Chondrocyte (in vitro differentiated cells): ENCODE data around the gene STAU1. TPM values are rescaled to one million over a fixed set of nuclear protein-coding genes. Genes with fewer than 3 reads are reported as not detected.
"Not testable (repeated sequence)": the region's sequence is repeated elsewhere in the genome, so short reads cannot be mapped to it uniquely, and the experiment has no call there.

Experiments
- DNase-seq: peaks from one replicate; pipeline ENCODE4 v3.0.0; 2021; ENCODE audit warnings: mixed read lengths, low spot score
- H3K27ac Mint-ChIP-seq: one replicate; pipeline ENCODE4 v1.8.0; 2021; ENCODE audit warnings: mild to moderate bottlenecking, moderate library complexity, mixed read lengths; ENCODE audit not compliant: unreplicated experiment
- H3K27me3 Mint-ChIP-seq: 2 replicates; pipeline ENCODE4 v1.8.0; 2021; ENCODE audit warnings: low read depth, mixed read lengths
- H3K36me3 Mint-ChIP-seq: 2 replicates; pipeline ENCODE4 v1.8.0; 2021; ENCODE audit warnings: low read depth, mixed read lengths
- H3K4me1 Mint-ChIP-seq: 2 replicates; pipeline ENCODE4 v1.8.0; 2021; ENCODE audit warnings: low read depth, mild to moderate bottlenecking, mixed read lengths
- H3K4me3 Mint-ChIP-seq: one replicate; pipeline ENCODE4 v1.8.0; 2021; ENCODE audit warnings: mild to moderate bottlenecking, moderate library complexity, mixed read lengths; ENCODE audit not compliant: unreplicated experiment
- H3K9me3 Mint-ChIP-seq: 2 replicates; pipeline ENCODE4 v1.8.0; 2021; ENCODE audit warnings: low read depth, mixed read lengths
- CTCF ChIP-seq: fragments of 200-600 bp; sonication (generic); IDR thresholded peaks from 2 replicates; pipeline ENCODE4 v1.5.0; 2021; ENCODE audit warnings: antibody characterized with exemption, mild to moderate bottlenecking, moderate library complexity
- total RNA-seq: library from RNA; stranded (reverse); gene quantifications from 3 replicates; pipeline ENCODE4 v1.2.1, GENCODE V29; 2021

The STAU1 gene
- total RNA-seq, 1 donor from 2014 or later = 77.2 TPM

- H3K27ac Mint-ChIP-seq = no peak overlapping the region
- no peaks in the 10 kb centered on the region for H3K4me1 Mint-ChIP-seq
- TF ChIP-seq CTCF = no peak
- peaks cover 6% of the 10 kb centered on the region for H3K9me3 Mint-ChIP-seq
- peak; percentile 10 for DNase-seq
- no peak overlapping the region for H3K4me3 Mint-ChIP-seq
- H3K27me3 Mint-ChIP-seq = no peaks in the 10 kb centered on the region
- H3K36me3 Mint-ChIP-seq = no peaks in the 10 kb centered on the region
Measured at GRCh38 chr20:49203746-49204145, 15.6 kb upstream of the STAU1 start.

- H3K36me3 Mint-ChIP-seq = no peaks in the 10 kb centered on the region
- peak; percentile 11 for DNase-seq
- H3K4me3 Mint-ChIP-seq = no peak overlapping the region
- no peak for TF ChIP-seq CTCF
- peaks cover 6% of the 10 kb centered on the region for H3K9me3 Mint-ChIP-seq
- H3K27ac Mint-ChIP-seq = no peak overlapping the region
- H3K27me3 Mint-ChIP-seq = no peaks in the 10 kb centered on the region
- no peaks in the 10 kb centered on the region for H3K4me1 Mint-ChIP-seq
Measured at GRCh38 chr20:49203011-49203410, 14.9 kb upstream of the STAU1 start.

- no peak for TF ChIP-seq CTCF
- Mint-ChIP-seq H3K36me3 (no peaks in the 10 kb centered on the region), H3K4me3 (no peak overlapping the region), H3K4me1 (no peaks in the 10 kb centered on the region), H3K27me3 (no peaks in the 10 kb centered on the region), H3K27ac (no peak overlapping the region), H3K9me3 (peaks cover 6% of the 10 kb centered on the region)
- peak; percentile 4 for DNase-seq
Measured at GRCh38 chr20:49199729-49200293, 11.7 kb upstream of the STAU1 start.

GRCh38 chr20:49192944-49193518 lies 4.9 kb upstream of the STAU1 start:
- H3K27me3 Mint-ChIP-seq, DNase-seq, H3K4me1 Mint-ChIP-seq, H3K9me3 Mint-ChIP-seq, H3K27ac Mint-ChIP-seq, H3K4me3 Mint-ChIP-seq, H3K36me3 Mint-ChIP-seq: not testable (repeated sequence)

GRCh38 chr20:49187330-49187850 lies 744 bp downstream of the STAU1 start:
- peak; percentile 49 for DNase-seq
- Mint-ChIP-seq H3K27me3 (no peaks in the 10 kb centered on the region), H3K9me3 (no peaks in the 10 kb centered on the region), H3K27ac (peak overlapping the region; percentile 78), H3K4me3 (peak overlapping the region; percentile 74), H3K36me3 (no peaks in the 10 kb centered on the region), H3K4me1 (peaks cover 38% of the 10 kb centered on the region)
- no peak for TF ChIP-seq CTCF
